Neuronal stem cell (in vitro differentiated cells): ENCODE measurements around the gene BRIP1.

Experiments used
- DNase-seq: peaks from one replicate; pipeline ENCODE4 v3.0.0-alpha.2; 2013; ENCODE audit warnings: low spot score
- H2AFZ ChIP-seq: one replicate; pipeline ENCODE4 v1.6.1; 2013; ENCODE audit warnings: mild to moderate bottlenecking, low read length, inconsistent platforms
- H2AK5ac ChIP-seq: 2 replicates; pipeline ENCODE4 v1.6.1; 2013; ENCODE audit warnings: low read depth, mild to moderate bottlenecking, inconsistent platforms, low read length, moderate library complexity, mixed read lengths
- H2BK120ac ChIP-seq: 2 replicates; pipeline ENCODE4 v1.6.1; 2013; ENCODE audit warnings: low read depth, mild to moderate bottlenecking, inconsistent platforms, low read length, moderate library complexity, mixed read lengths
- H2BK12ac ChIP-seq: one replicate; pipeline ENCODE4 v1.6.1; 2013; ENCODE audit warnings: low read length, inconsistent platforms
- H2BK15ac ChIP-seq: 2 replicates; pipeline ENCODE4 v1.6.1; 2013; ENCODE audit warnings: mild to moderate bottlenecking, low read length, inconsistent platforms, mixed read lengths
- H2BK5ac ChIP-seq: one replicate; pipeline ENCODE4 v1.6.1; 2013; ENCODE audit warnings: inconsistent platforms, mild to moderate bottlenecking, low read length, moderate library complexity
- H3K14ac ChIP-seq: one replicate; pipeline ENCODE4 v1.6.1; 2013; ENCODE audit warnings: low read length, inconsistent platforms
- H3K18ac ChIP-seq: 2 replicates; pipeline ENCODE4 v1.6.1; 2013; ENCODE audit warnings: low read length, inconsistent platforms
- H3K23ac ChIP-seq: 2 replicates; pipeline ENCODE4 v1.6.1; 2013; ENCODE audit warnings: low read depth, mild to moderate bottlenecking, mixed read lengths, low read length, inconsistent platforms; ENCODE audit not compliant: poor library complexity
- H3K27ac ChIP-seq: replicated peaks from 3 replicates; pipeline ENCODE4 v1.5.1; 2013; ENCODE audit warnings: low read length, inconsistent platforms
- H3K27me3 ChIP-seq, 3 experiments: 2 replicates each; pipeline ENCODE4 v1.6.1; 2013; ENCODE audit warnings: low read length in 3 of 3, mild to moderate bottlenecking in 2 of 3, inconsistent platforms in 1 of 3, low read depth in 1 of 3, mixed read lengths in 1 of 3, moderate library complexity in 1 of 3; ENCODE audit not compliant: control insufficient read depth in 3 of 3, insufficient read depth in 3 of 3
- H3K36me3 ChIP-seq, 2 donors: replicated peaks in 1 of 2; 2 replicates each; pipeline ENCODE4 v1.6.1; 2013; ENCODE audit warnings: low read length in 2 of 2; ENCODE audit not compliant: control insufficient read depth in 2 of 2, insufficient read depth in 2 of 2
- H3K4ac ChIP-seq: 2 replicates; pipeline ENCODE4 v1.6.1; 2013; ENCODE audit warnings: inconsistent platforms, mild to moderate bottlenecking, low read length, moderate library complexity
- H3K4me1 ChIP-seq, 2 donors: 1 replicate in 1 of 2; 2 replicates in 1 of 2; pipeline ENCODE4 v1.6.1; 2013; ENCODE audit warnings: low read length in 2 of 2, low read depth in 1 of 2; ENCODE audit not compliant: control insufficient read depth in 2 of 2, insufficient read depth in 1 of 2
- H3K4me2 ChIP-seq: one replicate; pipeline ENCODE4 v1.6.1; 2013; ENCODE audit warnings: mild to moderate bottlenecking, low read length, inconsistent platforms; ENCODE audit not compliant: insufficient read depth, poor library complexity, severe bottlenecking
- H3K4me3 ChIP-seq, 2 donors: 2 replicates each; pipeline ENCODE4 v1.5.1; 2013; ENCODE audit warnings: low read length in 2 of 2, mild to moderate bottlenecking in 2 of 2, inconsistent platforms in 1 of 2, moderate library complexity in 1 of 2
- H3K79me1 ChIP-seq: one replicate; pipeline ENCODE4 v1.6.1; 2013; ENCODE audit warnings: low read depth, mild to moderate bottlenecking, inconsistent platforms, low read length, moderate library complexity
- H3K9ac ChIP-seq: one replicate; pipeline ENCODE4 v1.6.1; 2013; ENCODE audit warnings: mild to moderate bottlenecking, low read depth, low read length, inconsistent platforms; ENCODE audit not compliant: poor library complexity
- H3K9me3 ChIP-seq, 2 donors: replicated peaks in 1 of 2; 2 replicates each; pipeline versions ENCODE3 to v1.6.1; 2013; ENCODE audit warnings: low read length in 2 of 2, mild to moderate bottlenecking in 2 of 2, inconsistent platforms in 1 of 2, low read depth in 1 of 2, mixed read lengths in 1 of 2, moderate library complexity in 1 of 2; ENCODE audit not compliant: control insufficient read depth in 2 of 2, insufficient read depth in 1 of 2
- H4K8ac ChIP-seq: one replicate; pipeline ENCODE4 v1.6.1; 2013; ENCODE audit warnings: low read depth, mild to moderate bottlenecking, inconsistent platforms, low read length, moderate library complexity
- H4K91ac ChIP-seq: one replicate; pipeline ENCODE4 v1.6.1; 2013; ENCODE audit warnings: low read length, low read depth, mild to moderate bottlenecking, inconsistent platforms; ENCODE audit not compliant: poor library complexity
- WGBS, 2 donors: extraction: QIAGEN DNeasy Blood & Tissue Kit; methylation state at CpG; one replicate each; pipeline ENCODE4 v1.1.7; 2013; ENCODE audit warnings: missing lambda C conversion rate in 2 of 2, mixed read lengths in 1 of 2; ENCODE audit not compliant: insufficient read length in 2 of 2, insufficient replicate concordance in 1 of 2; ENCODE audit errors: extremely low coverage in 2 of 2; 5-methylcytosine and 5-hydroxymethylcytosine counted together

Gene BRIP1

GRCh38 chr17:61808442-61808841 lies 54.9 kb downstream of the BRIP1 start:
- no peak overlapping the region for H4K91ac ChIP-seq
- no peak for DNase-seq
- no peak overlapping the region for H2BK12ac ChIP-seq
- H3K27me3 ChIP-seq = no peaks in the 10 kb centered on the region
- H4K8ac ChIP-seq = no peak overlapping the region
- no peak overlapping the region for H3K4me3 ChIP-seq
- no peak overlapping the region for H2BK5ac ChIP-seq
- H3K23ac ChIP-seq = no peak overlapping the region
- no peaks in the 10 kb centered on the region for H3K9me3 ChIP-seq
- H3K36me3 ChIP-seq = peaks cover 4 to 86% of the 10 kb centered on the region in 2 donors
- H3K79me1 ChIP-seq = no peaks in the 10 kb centered on the region
- peaks cover 0 to 7% of the 10 kb centered on the region in 2 donors for H3K4me1 ChIP-seq
- no peak overlapping the region for H3K4ac ChIP-seq
- H3K27ac ChIP-seq = no peak overlapping the region
- no peak overlapping the region for H2BK15ac ChIP-seq
- H3K9ac ChIP-seq = no peak overlapping the region
- 100% methylated on average over 1 of the region's 8 CpGs; no CpG with 5 or more reads in 1 of the 2 donors for WGBS, 2 donors
- no peak overlapping the region for H2AK5ac ChIP-seq
- H3K4me2 ChIP-seq = no peak overlapping the region
- H2AFZ ChIP-seq = no peak overlapping the region
- H3K18ac ChIP-seq = no peak overlapping the region
- H3K14ac ChIP-seq = no peak overlapping the region
- H2BK120ac ChIP-seq = no peak overlapping the region

- Histone ChIP-seq H4K8ac (no peak overlapping the region), H4K91ac (no peak overlapping the region), H3K9me3 (no peaks in the 10 kb centered on the region), H3K23ac (no peak overlapping the region), H3K27ac (no peak overlapping the region), H3K36me3 (peaks cover 9 to 86% of the 10 kb centered on the region in 2 donors), H3K27me3 (no peaks in the 10 kb centered on the region), H3K4me3 (no peak overlapping the region), H2BK120ac (no peak overlapping the region), H2BK15ac (no peak overlapping the region), H3K4ac (no peak overlapping the region), H2AFZ (no peak overlapping the region), H2BK5ac (no peak overlapping the region), H2AK5ac (no peak overlapping the region), H3K9ac (no peak overlapping the region), H3K4me2 (no peak overlapping the region), H2BK12ac (no peak overlapping the region), H3K4me1 (peaks cover 0 to 7% of the 10 kb centered on the region in 2 donors), H3K79me1 (no peaks in the 10 kb centered on the region), H3K14ac (no peak overlapping the region), H3K18ac (no peak overlapping the region)
- no CpG with 5 or more reads among the region's 1 CpG for WGBS, 2 donors
- no peak for DNase-seq
These were observed 56.4 kb downstream of the BRIP1 start for GRCh38 chr17:61806936-61807335.

- no CpG with 5 or more reads among the region's 7 CpGs for WGBS, 2 donors
- Histone ChIP-seq H3K23ac (no peak overlapping the region), H2BK5ac (no peak overlapping the region)
These were observed 57.1 kb downstream of the BRIP1 start for GRCh38 chr17:61806081-61806828.

GRCh38 chr17:61805399-61805798 lies 57.9 kb downstream of the BRIP1 start:
- Histone ChIP-seq H3K9ac (no peak overlapping the region), H3K4me1 (peaks cover 0 to 7% of the 10 kb centered on the region in 2 donors), H4K91ac (no peak overlapping the region), H3K9me3 (no peaks in the 10 kb centered on the region), H2BK15ac (no peak overlapping the region), H3K4ac (no peak overlapping the region), H2BK5ac (no peak overlapping the region), H2BK12ac (no peak overlapping the region), H3K4me2 (no peak overlapping the region), H2AK5ac (no peak overlapping the region), H3K4me3 (no peak overlapping the region), H2BK120ac (no peak overlapping the region), H3K18ac (no peak overlapping the region), H3K79me1 (no peaks in the 10 kb centered on the region), H3K14ac (no peak overlapping the region), H3K27me3 (no peaks in the 10 kb centered on the region), H3K27ac (no peak overlapping the region), H4K8ac (no peak overlapping the region), H2AFZ (no peak overlapping the region), H3K36me3 (peaks cover 6 to 86% of the 10 kb centered on the region in 2 donors), H3K23ac (no peak overlapping the region)
- no peak for DNase-seq
- no CpG with 5 or more reads among the region's 1 CpG for WGBS, 2 donors

More at GRCh38 chr17:61806081-61806828, 57.1 kb downstream of the BRIP1 start:
- Histone ChIP-seq H3K14ac (no peak overlapping the region), H2BK15ac (no peak overlapping the region), H3K4me2 (no peak overlapping the region), H4K8ac (no peak overlapping the region), H2AFZ (no peak overlapping the region), H3K27ac (no peak overlapping the region), H3K4me1 (peaks cover 0 to 7% of the 10 kb centered on the region in 2 donors), H3K9ac (no peak overlapping the region), H2BK12ac (no peak overlapping the region), H3K36me3 (peaks cover 8 to 86% of the 10 kb centered on the region in 2 donors), H3K4me3 (no peak overlapping the region), H2AK5ac (no peak overlapping the region), H3K18ac (no peak overlapping the region), H4K91ac (no peak overlapping the region), H3K27me3 (no peaks in the 10 kb centered on the region), H3K79me1 (no peaks in the 10 kb centered on the region), H3K4ac (no peak overlapping the region), H3K9me3 (no peaks in the 10 kb centered on the region), H2BK120ac (no peak overlapping the region)
- DNase-seq = no peak
